ENCODE results near the gene AKR1A1.

GRCh38 chr1:45510036-45510971 is 40.3 kb upstream of the AKR1A1 start:
- TF ChIP-seq CTCF (IDR thresholded peaks at IDR 0.05) (no peak), POLR2A (IDR thresholded peaks at IDR 0.05; ENCODE audit: low read depth) (no peak)

Data from esophagus muscularis mucosa (tissue), 3 donors.